ENCODE measurements around the gene KCTD14. TPM values are rescaled to one million over a fixed set of nuclear protein-coding genes. Genes with fewer than 3 reads are reported as not detected.

The KCTD14 gene
- total RNA-seq, 1 experiment from 2014 or later, result 12.5 TPM

GRCh38 chr11:78010304-78010703 lies 12.8 kb downstream of the KCTD14 start:
- no peaks in the 10 kb centered on the region for H3K23me2 ChIP-seq (ENCODE audit: insufficient read length, low read depth, low read length, poor library complexity, severe bottlenecking)
- H3K14ac ChIP-seq (ENCODE audit: insufficient read depth, low read length), result no peak overlapping the region
- no peaks in the 10 kb centered on the region for H3K4me1 ChIP-seq (ENCODE audit: insufficient read depth, low read length)
- no peak overlapping the region for H2BK5ac ChIP-seq (ENCODE audit: insufficient read length, low read length)
- Mint-ChIP-seq H3K27me3 (ENCODE audit: low read depth) (no peaks in the 10 kb centered on the region; the same call in 1 of the 2 replicates), H3K4me1 (no peaks in the 10 kb centered on the region), H3K9me3 (no peaks in the 10 kb centered on the region), H3K4me3 (no peak overlapping the region), H3K36me3 (ENCODE audit: insufficient read depth in 1 of 3, low read depth in 3 of 3) (peaks cover 0 to under 1% (median 0%) of the 10 kb centered on the region in 3 experiments; a peak in 1 of 7 replicates), H3K27ac (no peak overlapping the region)
- H3T11ph ChIP-seq (ENCODE audit: low read length), result no peak overlapping the region
- H2BK12ac ChIP-seq (ENCODE audit: insufficient read length, low read depth, low read length), result no peak overlapping the region
- H4K5ac ChIP-seq (ENCODE audit: insufficient read length, low read depth, low read length), result no peak overlapping the region
- H3K27me3 ChIP-seq (ENCODE audit: insufficient read depth, low read length), result no peaks in the 10 kb centered on the region
- DNase-seq, result no peak
- no peak overlapping the region for H2BK15ac ChIP-seq (ENCODE audit: low read depth, low read length)
- no peak overlapping the region for H2BK120ac ChIP-seq (ENCODE audit: low read depth, low read length, poor library complexity, severe bottlenecking)
- no peak overlapping the region for H4K91ac ChIP-seq (ENCODE audit: insufficient read length, low read depth, low read length)
- H3K27ac ChIP-seq (ENCODE audit: insufficient read length, low read depth, low read length), result no peak overlapping the region
- H3K9me3 ChIP-seq (ENCODE audit: control insufficient read depth, low read depth, low read length), result no peaks in the 10 kb centered on the region
- no peaks in the 10 kb centered on the region for H3K79me2 ChIP-seq (ENCODE audit: insufficient read depth, low read length)
- H2AFZ ChIP-seq (ENCODE audit: low read length), result no peak overlapping the region
- no peaks in the 10 kb centered on the region for H3K79me1 ChIP-seq (ENCODE audit: insufficient read depth, low read depth, low read length, poor library complexity, severe bottlenecking)
- no peak overlapping the region for H3K4me2 ChIP-seq (ENCODE audit: insufficient read depth, insufficient read length, low read length)
- H3K23ac ChIP-seq (ENCODE audit: insufficient read length, low read depth, low read length), result no peak overlapping the region
- no peaks in the 10 kb centered on the region for H4K20me1 ChIP-seq (ENCODE audit: control insufficient read depth, insufficient read depth, insufficient read length)
- no peak overlapping the region for H3K9ac ChIP-seq (ENCODE audit: extremely low read depth, insufficient read length, low read length)
- no peak overlapping the region for H2AK5ac ChIP-seq (ENCODE audit: insufficient read length, low read length)
- WGBS (ENCODE audit: extremely low coverage, insufficient read length, low lambda C conversion rate), result no CpG with 5 or more reads among the region's 1 CpG
- no peak for TF ChIP-seq CTCF (conservative IDR thresholded peaks at IDR 0.05)
- H3K4ac ChIP-seq (ENCODE audit: low read depth, low read length), result no peak overlapping the region
- no peak overlapping the region for H3K56ac ChIP-seq (ENCODE audit: insufficient read length, low read depth, low read length)
- no peak overlapping the region for H4K8ac ChIP-seq (replicated peaks; ENCODE audit: insufficient read length, low read depth, low read length)
- H3K18ac ChIP-seq (ENCODE audit: insufficient read length, low read depth, low read length), result no peak overlapping the region
- no peak overlapping the region for H2BK20ac ChIP-seq (ENCODE audit: low read depth, low read length, poor library complexity, severe bottlenecking)
